ENCODE measurements around the gene HYAL3.

- TF ChIP-seq TCF12 (IDR thresholded peaks at IDR 0.05; ENCODE audit: low read depth): no peak
- no peak for TF ChIP-seq ZBTB7A (IDR thresholded peaks at IDR 0.05; ENCODE audit: low read depth)
- no peak for TF ChIP-seq RAD21 (IDR thresholded peaks at IDR 0.05; ENCODE audit: low read depth)
- no peak for TF ChIP-seq TEAD4 (IDR thresholded peaks at IDR 0.05)
- no peak for TF ChIP-seq EP300 (IDR thresholded peaks at IDR 0.05; ENCODE audit: borderline replicate concordance)
- no peak for TF ChIP-seq MAX (IDR thresholded peaks at IDR 0.05)
- TF ChIP-seq REST (IDR thresholded peaks at IDR 0.05; ENCODE audit: low read depth): no peak
- TF ChIP-seq FOXM1 (IDR thresholded peaks at IDR 0.05; ENCODE audit: borderline replicate concordance, low read depth): no peak
- no peak for TF ChIP-seq EGR1 (IDR thresholded peaks at IDR 0.05)
Observed at GRCh38 chr3:50299638-50299928, 378 bp upstream of the HYAL3 start.

Data from Ishikawa (cell line).